Hindlimb muscle (tissue), 1 donor: ENCODE results near the gene CCDC97. TPM values are rescaled to one million over a fixed set of nuclear protein-coding genes. Genes with fewer than 3 reads are reported as not detected.

ENCODE experiments used
- DNase-seq: peaks from one replicate; pipeline ENCODE4 v3.0.0-alpha.2; 2013
- polyA plus RNA-seq: library from polyadenylated mRNA; unstranded; fragments of 120-200 nt; gene quantifications from one replicate; pipeline ENCODE4 v1.2.1, GENCODE V29; 2013; ENCODE audit not compliant: insufficient read length

The CCDC97 gene
- polyA plus RNA-seq, 1 donor = 39.8 TPM

DNA sequence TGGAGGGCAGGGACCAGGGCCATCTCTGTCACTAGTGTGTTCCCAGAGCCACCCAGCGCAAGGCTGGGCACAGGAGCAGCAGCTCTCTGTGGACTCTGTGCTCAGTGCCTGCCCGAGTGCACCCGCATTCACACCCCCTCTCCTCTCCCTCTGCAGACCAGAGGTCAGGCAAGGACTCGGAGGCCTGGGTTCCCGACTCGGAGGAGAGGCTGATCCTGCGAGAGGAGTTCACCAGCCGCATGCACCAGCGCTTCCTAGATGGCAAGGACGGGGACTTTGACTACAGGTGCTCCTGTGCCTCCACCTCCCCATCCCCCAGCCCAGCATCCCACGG lies 10.2 kb downstream of the CCDC97 start:
- no peak for DNase-seq

GRCh38 chr19:41320568-41320967 lies 10.6 kb downstream of the CCDC97 start:
- DNase-seq = no peak

GRCh38 chr19:41321204-41321599 lies 11.2 kb downstream of the CCDC97 start:
- DNase-seq = no peak

- no peak for DNase-seq
Measured at GRCh38 chr19:41321600-41322270, 11.8 kb downstream of the CCDC97 start.

DNA sequence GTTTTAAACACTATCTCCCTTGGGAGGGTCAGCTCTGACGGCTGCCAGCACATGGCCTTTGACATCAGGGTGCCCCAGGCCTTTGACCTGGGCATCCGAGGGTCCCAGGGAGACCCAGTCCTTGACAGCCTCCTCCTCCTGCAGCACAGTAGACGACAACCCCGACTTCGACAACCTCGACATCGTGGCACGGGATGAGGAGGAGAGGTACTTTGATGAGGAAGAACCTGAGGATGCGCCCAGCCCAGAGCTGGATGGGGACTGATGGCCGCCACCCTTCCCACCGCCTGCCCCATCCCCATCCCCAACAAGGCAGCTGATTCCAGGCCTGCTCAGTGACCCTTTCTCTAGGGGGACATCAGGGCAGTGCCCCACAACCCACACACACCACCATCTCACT lies 12.5 kb downstream of the CCDC97 start:
- DNase-seq = no peak

- no peak for DNase-seq
Measured at GRCh38 chr19:41323023-41323422, 13.1 kb downstream of the CCDC97 start.

DNA sequence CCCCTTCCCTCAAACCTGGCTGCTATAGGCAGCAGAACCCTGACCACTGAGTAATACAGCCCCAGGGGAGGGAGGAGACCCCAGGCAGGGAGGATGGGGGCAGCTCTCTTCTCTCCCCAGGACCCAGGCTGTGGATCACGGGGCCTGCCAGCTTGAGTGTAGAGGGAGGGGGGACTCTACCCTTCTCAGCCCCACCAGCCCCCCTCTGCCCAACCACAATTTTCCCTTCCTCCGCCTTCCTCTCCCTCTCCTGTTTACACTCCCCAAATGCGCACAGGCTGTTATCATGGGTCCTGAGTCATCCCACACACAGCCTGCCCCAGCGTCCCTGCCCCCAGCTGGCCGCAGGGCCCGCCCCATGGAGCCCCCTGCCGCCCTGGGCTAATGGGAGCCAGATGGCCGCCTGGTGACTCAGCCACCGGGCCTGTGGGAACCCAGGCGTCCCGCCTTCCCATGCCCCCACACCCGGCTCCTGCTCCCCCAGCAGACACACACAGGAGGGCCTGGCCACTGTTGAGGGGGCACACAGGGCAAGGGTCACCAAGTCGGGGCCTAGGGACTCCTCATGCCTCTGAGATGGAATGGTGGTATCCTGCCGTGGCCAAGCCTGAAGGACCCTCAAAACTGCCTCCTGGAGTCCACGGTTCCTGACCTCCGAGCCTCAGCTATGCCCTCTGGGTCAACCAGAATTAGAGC lies 13.6 kb downstream of the CCDC97 start:
- no peak for DNase-seq

- DNase-seq = no peak
Measured at GRCh38 chr19:41324231-41324702, 14.3 kb downstream of the CCDC97 start.

- DNase-seq = no peak
Measured at GRCh38 chr19:41324921-41325639, 15.1 kb downstream of the CCDC97 start.

DNA sequence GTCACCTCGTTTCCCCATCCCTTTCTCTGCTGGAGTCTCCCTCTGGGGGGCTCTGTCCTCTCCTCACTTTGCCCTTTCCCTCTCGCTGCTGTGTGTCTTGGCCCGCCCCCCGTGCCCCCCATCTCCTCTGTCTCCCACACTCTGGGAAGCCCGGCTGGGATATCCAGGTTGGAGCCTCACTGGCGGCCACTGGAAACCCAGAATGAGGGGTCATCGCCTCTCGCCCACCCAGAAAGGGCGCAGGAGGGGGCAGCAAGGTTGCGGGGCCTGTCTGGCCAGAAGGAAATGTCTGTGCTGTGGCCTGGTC lies 15.6 kb downstream of the CCDC97 start:
- no peak for DNase-seq

- DNase-seq = no peak
Measured at GRCh38 chr19:41325947-41326706, 16.2 kb downstream of the CCDC97 start.

DNA sequence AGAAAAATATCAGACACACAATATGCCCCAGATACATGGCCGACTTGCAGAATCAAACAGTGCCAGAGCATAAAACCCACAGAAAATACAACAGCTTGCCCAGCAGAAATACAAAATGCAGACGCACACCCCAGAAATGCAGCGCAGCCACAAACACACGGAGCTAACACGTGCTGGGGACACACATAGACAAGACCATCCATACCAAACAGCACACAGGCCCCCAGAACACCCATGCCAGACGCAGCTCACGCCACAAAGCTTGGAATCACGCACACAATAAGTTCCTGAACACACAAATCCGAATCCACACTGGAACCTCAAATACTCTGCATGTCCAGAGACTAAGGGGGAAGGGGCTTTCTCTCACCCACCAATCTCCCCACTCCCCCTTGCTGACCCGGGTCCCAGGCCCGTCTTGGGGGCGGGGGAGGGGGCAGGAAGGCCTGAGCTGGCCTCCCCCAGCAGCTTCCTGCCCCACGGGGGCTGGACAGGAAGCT lies 17.2 kb downstream of the CCDC97 start:
- DNase-seq = no peak

GRCh38 chr19:41327576-41328156 lies 17.7 kb downstream of the CCDC97 start:
- no peak for DNase-seq

DNA sequence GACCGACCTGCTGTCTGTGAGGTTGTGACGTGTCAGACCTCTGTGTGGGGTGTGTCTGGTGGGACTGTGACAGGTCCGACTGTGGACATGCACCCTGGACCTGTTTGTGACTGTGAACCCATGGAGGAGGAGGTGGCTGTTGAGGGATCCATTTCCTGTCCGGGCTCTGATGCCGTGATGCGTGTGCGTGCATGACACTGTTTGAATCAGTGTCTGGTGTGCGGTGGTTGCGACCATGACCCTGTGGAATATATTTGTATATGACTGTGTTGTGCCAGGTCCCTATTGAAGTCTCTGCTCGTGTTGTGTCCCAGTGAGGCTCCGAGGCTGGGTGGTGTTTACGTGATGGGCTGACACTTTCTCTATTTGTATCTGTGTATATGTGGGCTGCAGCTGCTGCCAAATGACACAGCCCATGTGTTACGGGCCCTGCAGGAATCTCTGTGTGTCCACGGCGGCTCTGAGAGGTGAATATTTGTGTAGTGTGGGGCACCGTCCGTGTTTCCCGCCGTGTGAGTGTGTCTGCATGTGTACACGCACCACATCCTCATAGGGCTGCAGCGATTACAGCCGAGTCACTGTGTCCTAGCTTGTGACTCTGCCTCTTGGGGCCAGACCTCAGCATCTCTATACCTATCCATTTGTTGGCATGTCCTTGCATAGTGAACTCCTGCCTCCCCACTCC lies 18.3 kb downstream of the CCDC97 start:
- no peak for DNase-seq

DNA sequence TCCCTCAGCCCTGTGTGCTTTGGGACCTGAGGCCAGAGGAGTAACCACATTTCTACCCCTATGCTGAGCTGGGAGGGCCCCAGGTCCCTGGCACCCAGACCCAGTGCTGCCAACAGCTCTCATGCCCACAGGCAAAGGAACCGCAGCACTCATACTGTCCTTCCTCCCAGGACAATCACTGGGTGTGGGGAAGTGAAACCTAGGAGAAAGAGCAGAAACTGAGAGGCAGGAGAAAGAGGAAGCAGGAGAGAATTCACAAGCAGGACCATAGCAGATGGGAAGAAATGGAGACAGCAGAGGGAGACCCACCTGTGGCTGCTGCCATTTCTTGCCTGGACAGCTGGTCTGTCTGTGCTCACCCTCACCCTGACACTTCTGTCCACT lies 18.9 kb downstream of the CCDC97 start:
- DNase-seq = no peak

GRCh38 chr19:41330481-41330880 lies 20.5 kb downstream of the CCDC97 start:
- no peak for DNase-seq

DNA sequence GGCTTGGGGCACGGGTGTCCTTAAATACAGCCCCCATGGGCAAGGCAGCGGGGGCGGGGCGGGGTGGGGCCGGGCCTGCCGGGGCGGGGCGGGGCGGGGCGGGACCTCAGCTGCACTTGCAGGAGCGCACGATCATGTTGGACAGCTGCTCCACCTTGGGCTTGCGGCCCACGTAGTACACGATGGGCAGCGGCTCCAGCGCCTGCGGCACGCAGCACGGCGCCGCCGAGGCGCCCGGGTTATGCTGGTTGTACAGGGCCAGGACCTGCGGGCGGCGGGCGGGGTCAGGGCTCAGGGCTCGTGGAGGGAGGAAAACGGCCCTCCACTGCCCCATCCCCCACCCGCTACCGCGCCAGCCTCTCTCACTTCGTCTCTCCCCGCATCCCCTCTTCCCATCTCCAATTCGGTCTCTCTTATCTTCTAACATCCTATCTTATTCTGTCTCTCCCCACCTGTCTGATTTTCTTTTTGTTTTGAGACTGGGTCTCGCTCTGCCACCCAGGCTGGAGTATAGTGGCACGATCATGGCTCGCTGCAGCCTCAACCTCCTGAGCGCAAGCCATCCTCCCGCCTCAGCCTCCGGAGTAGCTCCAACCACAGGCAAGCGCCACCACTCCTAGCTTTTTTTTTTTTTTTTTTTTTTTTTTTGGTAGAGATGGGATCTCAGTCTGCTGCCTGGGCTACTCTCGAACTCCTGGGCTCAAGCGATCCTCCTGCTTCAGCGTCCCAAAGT lies 21.1 kb downstream of the CCDC97 start:
- no peak for DNase-seq

DNA sequence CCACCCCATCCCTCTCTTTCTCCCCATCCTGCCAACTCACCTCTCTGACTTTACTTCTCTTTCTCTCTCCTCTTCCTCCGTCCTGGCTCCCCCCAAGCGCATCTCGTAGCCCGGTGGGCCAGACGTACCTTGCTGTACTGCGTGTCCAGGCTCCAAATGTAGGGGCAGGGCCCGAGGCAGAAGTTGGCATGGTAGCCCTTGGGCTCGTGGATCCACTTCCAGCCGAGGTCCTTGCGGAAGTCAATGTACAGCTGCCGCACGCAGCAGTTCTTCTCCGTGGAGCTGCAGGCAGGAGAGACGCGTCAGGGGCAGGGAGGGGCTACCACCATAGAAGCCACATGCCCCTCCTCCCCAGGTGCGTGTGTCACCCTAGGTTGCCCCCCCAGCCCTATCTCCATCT lies 22.0 kb downstream of the CCDC97 start:
- no peak for DNase-seq

DNA sequence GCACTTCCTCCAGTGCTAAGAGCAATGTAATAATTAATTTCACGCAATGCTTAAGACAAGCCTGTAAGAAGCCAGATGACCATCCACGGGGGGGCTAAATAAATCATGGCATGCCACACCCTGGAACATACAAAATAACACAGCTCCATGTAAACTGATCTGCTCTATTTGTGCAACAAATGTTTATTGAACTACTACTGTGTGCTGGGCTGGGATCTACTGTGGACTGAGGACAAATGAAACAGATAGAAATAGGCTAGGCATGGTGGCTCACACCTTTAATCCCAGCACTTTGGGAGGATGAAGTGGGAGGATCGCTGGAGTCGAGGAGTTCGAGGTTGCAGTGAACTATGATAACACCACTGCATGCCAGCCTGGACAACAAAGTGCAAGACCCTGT lies 22.5 kb downstream of the CCDC97 start:
- no peak for DNase-seq

GRCh38 chr19:41334793-41335192 lies 24.8 kb downstream of the CCDC97 start:
- no peak for DNase-seq

GRCh38 chr19:41335467-41335866 lies 25.5 kb downstream of the CCDC97 start:
- no peak for DNase-seq
